IMR-90 (cell line): ENCODE results near the gene VWCE. TPM values are rescaled to one million over a fixed set of nuclear protein-coding genes. Genes with fewer than 3 reads are reported as not detected.

Experiments used
- ATAC-seq: fragments of 200-7000 bp; cut with Tn5 transposase; 2 replicates; pipeline ENCODE4 v1.9.1; 2020; ENCODE audit warnings: low read depth, mild to moderate bottlenecking, moderate library complexity
- BruUV-seq: library from RNA; stranded (reverse); fragments of 400-500 nt; replicated peaks from 2 replicates; lab custom pipeline; 2021; lab: Mats Ljungman, UMichigan
- CTCF ChIA-PET: fragments of 300-600 bp; formaldehyde crosslinking; extraction: SDS; loops from one replicate; lab custom pipeline; 2021; ENCODE audit warnings: antibody characterized with exemption; lab: Yijun Ruan, JAX
- POLR2A ChIA-PET: fragments of 300-600 bp; sonication (Branson Sonifier 250); formaldehyde crosslinking; loops from one replicate; lab custom pipeline; 2022; ENCODE audit warnings: antibody characterized with exemption; ENCODE audit not compliant: unreplicated experiment; lab: Charles Lee
- DNase-seq: peaks from one replicate; pipeline ENCODE4 v3.0.0; 2013
- H2AFZ ChIP-seq: replicated peaks from 2 replicates; pipeline ENCODE3; 2013; ENCODE audit warnings: low read length, mild to moderate bottlenecking; ENCODE audit not compliant: poor library complexity
- H2AK5ac ChIP-seq: 2 replicates; pipeline ENCODE4 v1.6.1; 2013; ENCODE audit warnings: low read depth, low read length, inconsistent platforms
- H2AK9ac ChIP-seq: replicated peaks from 2 replicates; pipeline ENCODE3; 2013; ENCODE audit warnings: mild to moderate bottlenecking, low read depth, low read length, moderate library complexity; ENCODE audit not compliant: poor library complexity
- H2BK120ac ChIP-seq: 2 replicates; pipeline ENCODE4 v1.6.1; 2013; ENCODE audit warnings: low read depth, low read length, inconsistent platforms
- H2BK15ac ChIP-seq: 3 replicates; pipeline ENCODE4 v1.6.1; 2013; ENCODE audit warnings: low read depth, low read length, inconsistent platforms
- H2BK20ac ChIP-seq: 2 replicates; pipeline ENCODE4 v1.6.1; 2013; ENCODE audit warnings: low read depth, mild to moderate bottlenecking, inconsistent platforms, low read length, moderate library complexity
- H2BK5ac ChIP-seq: 2 replicates; pipeline ENCODE4 v1.6.1; 2013; ENCODE audit warnings: mild to moderate bottlenecking, low read depth, low read length, inconsistent platforms; ENCODE audit not compliant: poor library complexity, severe bottlenecking
- H3K14ac ChIP-seq: replicated peaks from 2 replicates; pipeline ENCODE4 v1.6.1; 2013; ENCODE audit warnings: low read depth, low read length, inconsistent platforms
- H3K18ac ChIP-seq: 2 replicates; pipeline ENCODE4 v1.6.1; 2013; ENCODE audit warnings: low read depth, low read length, control low read depth
- H3K23ac ChIP-seq: 2 replicates; pipeline ENCODE4 v1.6.1; 2013; ENCODE audit warnings: low read depth, low read length, inconsistent platforms
- H3K27ac ChIP-seq: 2 replicates; pipeline ENCODE4 v1.5.1; 2013; ENCODE audit warnings: mild to moderate bottlenecking, control low read depth, low read length; ENCODE audit not compliant: insufficient read depth
- H3K27me3 ChIP-seq: 2 replicates; pipeline ENCODE4 v1.6.1; 2013; ENCODE audit warnings: low read length; ENCODE audit not compliant: control insufficient read depth, insufficient read depth
- H3K36me3 ChIP-seq: 2 replicates; pipeline ENCODE4 v1.6.1; 2013; ENCODE audit warnings: low read length, mixed read lengths; ENCODE audit not compliant: control insufficient read depth, insufficient read depth
- H3K4ac ChIP-seq: 2 replicates; pipeline ENCODE4 v1.6.1; 2013; ENCODE audit warnings: low read depth, low read length, inconsistent platforms
- H3K4me1 ChIP-seq: 2 replicates; pipeline ENCODE4 v1.6.1; 2013; ENCODE audit warnings: low read length, mixed read lengths; ENCODE audit not compliant: control insufficient read depth, insufficient read depth
- H3K4me2 ChIP-seq: 2 replicates; pipeline ENCODE4 v1.6.1; 2013; ENCODE audit warnings: low read depth, mild to moderate bottlenecking, control low read depth, low read length, moderate library complexity
- H3K4me3 ChIP-seq: 2 replicates; pipeline ENCODE4 v1.5.1; 2013; ENCODE audit warnings: low read depth, mild to moderate bottlenecking, control low read depth, low read length, moderate library complexity; ENCODE audit not compliant: insufficient read depth
- H3K56ac ChIP-seq: 2 replicates; pipeline ENCODE4 v1.6.1; 2013; ENCODE audit warnings: low read length, inconsistent platforms; ENCODE audit not compliant: insufficient read depth; ENCODE audit errors: extremely low read depth
- H3K79me1 ChIP-seq, 2 experiments: 2 replicates each; pipeline ENCODE4 v1.6.1; 2013; ENCODE audit warnings: low read length in 2 of 2, inconsistent platforms in 1 of 2, low read depth in 1 of 2
- H3K9ac ChIP-seq: 2 replicates; pipeline ENCODE4 v1.6.1; 2013; ENCODE audit warnings: low read depth, low read length, control low read depth
- H3K9me1 ChIP-seq: 2 replicates; pipeline ENCODE4 v1.6.1; 2013; ENCODE audit warnings: low read length, inconsistent platforms; ENCODE audit not compliant: insufficient read depth
- H3K9me3 ChIP-seq: 2 replicates; pipeline ENCODE4 v1.6.1; 2013; ENCODE audit warnings: low read length; ENCODE audit not compliant: control insufficient read depth, insufficient read depth
- H4K20me1 ChIP-seq: 2 replicates; pipeline ENCODE4 v1.6.1; 2013; ENCODE audit warnings: low read length, inconsistent platforms; ENCODE audit not compliant: insufficient read depth
- H4K5ac ChIP-seq: 2 replicates; pipeline ENCODE4 v1.6.1; 2013; ENCODE audit warnings: mild to moderate bottlenecking, low read depth, low read length, control low read depth
- H4K8ac ChIP-seq, 2 experiments: 2 replicates each; pipeline ENCODE4 v1.6.1; 2013; ENCODE audit warnings: low read depth in 2 of 2, low read length in 2 of 2, control low read depth in 1 of 2, inconsistent platforms in 1 of 2
- H4K91ac ChIP-seq: 2 replicates; pipeline ENCODE4 v1.6.1; 2013; ENCODE audit warnings: low read depth, low read length, inconsistent platforms; ENCODE audit not compliant: insufficient read depth
- BHLHE40 ChIP-seq: fragments of 150-350 bp; IDR thresholded peaks from 2 replicates; pipeline ENCODE4 v1.6.1; 2016; ENCODE audit warnings: mild to moderate bottlenecking, low read depth, low read length
- CEBPB ChIP-seq: IDR thresholded peaks from 2 replicates; pipeline ENCODE4 v1.6.1; 2012; ENCODE audit warnings: low read depth, low read length, improper control_type of control experiment
- MAFK ChIP-seq: IDR thresholded peaks from 2 replicates; pipeline ENCODE4 v1.6.1; 2012; ENCODE audit warnings: low read depth, low read length, improper control_type of control experiment
- MXI1 ChIP-seq: IDR thresholded peaks from 2 replicates; pipeline ENCODE4 v1.6.1; 2012; ENCODE audit warnings: low read depth, mild to moderate bottlenecking, low read length, moderate library complexity, borderline replicate concordance
- NFE2L2 ChIP-seq: fragments of 150-350 bp; IDR thresholded peaks from 2 replicates; pipeline ENCODE4 v1.6.1; 2016; ENCODE audit warnings: low read depth, mild to moderate bottlenecking, low read length
- POLR2A ChIP-seq: IDR thresholded peaks from 2 replicates; pipeline ENCODE4 v1.6.1; 2012; ENCODE audit warnings: mild to moderate bottlenecking, low read depth, low read length
- RAD21 ChIP-seq: IDR thresholded peaks from 2 replicates; pipeline ENCODE4 v1.6.1; 2012; ENCODE audit warnings: low read length, improper control_type of control experiment
- SMC3 ChIP-seq: fragments of 150-350 bp; IDR thresholded peaks from 2 replicates; pipeline ENCODE4 v1.6.1; 2016; ENCODE audit warnings: low read depth, mild to moderate bottlenecking, antibody characterized with exemption, low read length, moderate library complexity
- WGBS, 2 experiments: methylation state at CpG; one replicate each; pipeline versions ENCODE4 v1.1.5 to v1.1.7; 2013; ENCODE audit warnings: missing lambda C conversion rate in 2 of 2; ENCODE audit not compliant: insufficient read length in 1 of 2; ENCODE audit errors: extremely low coverage in 2 of 2; 5-methylcytosine and 5-hydroxymethylcytosine counted together
- dilution Hi-C: fragments of 300-500 bp; cut with HindIII; formaldehyde crosslinking; loops from one replicate; pipeline ENCODE4 v1.14.3; 2018; ENCODE audit warnings: low sequenced_read_pairs; ENCODE audit not compliant: unreplicated experiment
- in situ Hi-C: fragments of 300-500 bp; cut with MboI; formaldehyde crosslinking; loops from 3 replicates; pipeline ENCODE4 v1.14.3; 2019; ENCODE audit warnings: low sequenced_read_pairs, inconsistent platforms, mixed read lengths
- intact Hi-C: fragments of 100-400 bp; cut with micrococcal nuclease; formaldehyde crosslinking; loops from 2 replicates; pipeline ENCODE4 v1.10.0; 2022
- polyA plus RNA-seq, 3 experiments: library from polyadenylated mRNA; depleted of rRNA; stranded (reverse); fragments of >200 nt; gene quantifications; 2 replicates each; pipeline ENCODE4 v1.2.3, GENCODE V29; 2012; ENCODE audit warnings: low replicate concordance in 1 of 3
- total RNA-seq: library from RNA; depleted of rRNA; stranded (reverse); fragments of >200 nt; gene quantifications from 2 replicates; pipeline ENCODE4 v1.2.3, GENCODE V29; 2012
- TF ChIP-seq, protein P1 (sequence below): fragments of 150-350 bp; IDR thresholded peaks from 2 replicates; pipeline ENCODE4 v1.6.1; 2017; ENCODE audit warnings: mild to moderate bottlenecking, antibody characterized with exemption, low read length, low read depth

Gene VWCE
- total and polyA plus RNA-seq, 2 of the 4 experiments (the other 2 are of a cell fraction): under 0.01 to 1.1 TPM

GRCh38 chr11:61315260-61315659 lies 20.1 kb upstream of the VWCE start:
- Histone ChIP-seq H3K27ac (no peak overlapping the region), H4K91ac (no peak overlapping the region), H2AFZ (no peak overlapping the region), H3K14ac (no peak overlapping the region), H3K27me3 (no peaks in the 10 kb centered on the region), H3K9ac (no peak overlapping the region), H3K4me3 (no peak overlapping the region), H3K79me1 (peaks cover 12 to 17% of the 10 kb centered on the region in 2 experiments; a peak in 3 of 4 replicates), H3K36me3 (peaks cover 64% of the 10 kb centered on the region), H4K20me1 (peaks cover 8% of the 10 kb centered on the region), H2BK15ac (no peak overlapping the region), H4K5ac (no peak overlapping the region), H3K9me1 (peaks cover 3% of the 10 kb centered on the region; the same call in 1 of the 2 replicates), H4K8ac (no peak overlapping the region), H2BK20ac (no peak overlapping the region), H2BK120ac (no peak overlapping the region), H3K23ac (no peak overlapping the region), H2BK5ac (no peak overlapping the region), H2AK9ac (no peak overlapping the region), H3K4me2 (no peak overlapping the region), H3K18ac (no peak overlapping the region), H3K9me3 (no peaks in the 10 kb centered on the region), H2AK5ac (no peak overlapping the region), H3K4ac (no peak overlapping the region), H3K4me1 (no peaks in the 10 kb centered on the region), H3K56ac (no peak overlapping the region)
- dilution Hi-C loops (no loop called here), intact Hi-C loops (no loop called here), in situ Hi-C loops (loop anchor here (25.0 kb wide), 1 partner anchor 1703 kb away; the partner anchor contains the start of gene OSBP)
- ChIA-PET CTCF (interaction anchor here (0.9 to 1.2 kb wide), 2 partner anchors 10 to 81 kb away, joined by 3 read pairs; no protein-coding TSS in a partner anchor), POLR2A (interaction anchor here (0.5 kb wide), 1 partner anchor 10 kb away, joined by 4 read pairs; no protein-coding TSS in a partner anchor)
- TF ChIP-seq SMC3 (no peak), POLR2A (no peak), BHLHE40 (no peak), MAFK (no peak), RAD21 (no peak), MXI1 (no peak), NFE2L2 (no peak), CEBPB (no peak)
- TF ChIP-seq, protein P1, sequence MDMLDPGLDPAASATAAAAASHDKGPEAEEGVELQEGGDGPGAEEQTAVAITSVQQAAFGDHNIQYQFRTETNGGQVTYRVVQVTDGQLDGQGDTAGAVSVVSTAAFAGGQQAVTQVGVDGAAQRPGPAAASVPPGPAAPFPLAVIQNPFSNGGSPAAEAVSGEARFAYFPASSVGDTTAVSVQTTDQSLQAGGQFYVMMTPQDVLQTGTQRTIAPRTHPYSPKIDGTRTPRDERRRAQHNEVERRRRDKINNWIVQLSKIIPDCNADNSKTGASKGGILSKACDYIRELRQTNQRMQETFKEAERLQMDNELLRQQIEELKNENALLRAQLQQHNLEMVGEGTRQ: no peak
- no peak for DNase-seq
- no CpG with 5 or more reads among the region's 2 CpGs for WGBS, 2 experiments
- no peak for ATAC-seq
- BruUV-seq: no TSS peak
